ENCODE measurements around the gene NLGN1. TPM values are rescaled to one million over a fixed set of nuclear protein-coding genes. Genes with fewer than 3 reads are reported as not detected.
A peak's percentile ranks its signal among the peaks of the same experiment; 100 is the strongest.

NLGN1 gene
- total and polyA plus RNA-seq, 11 donors, result 1.8 to 27.6 (median 15.5) TPM

DNA sequence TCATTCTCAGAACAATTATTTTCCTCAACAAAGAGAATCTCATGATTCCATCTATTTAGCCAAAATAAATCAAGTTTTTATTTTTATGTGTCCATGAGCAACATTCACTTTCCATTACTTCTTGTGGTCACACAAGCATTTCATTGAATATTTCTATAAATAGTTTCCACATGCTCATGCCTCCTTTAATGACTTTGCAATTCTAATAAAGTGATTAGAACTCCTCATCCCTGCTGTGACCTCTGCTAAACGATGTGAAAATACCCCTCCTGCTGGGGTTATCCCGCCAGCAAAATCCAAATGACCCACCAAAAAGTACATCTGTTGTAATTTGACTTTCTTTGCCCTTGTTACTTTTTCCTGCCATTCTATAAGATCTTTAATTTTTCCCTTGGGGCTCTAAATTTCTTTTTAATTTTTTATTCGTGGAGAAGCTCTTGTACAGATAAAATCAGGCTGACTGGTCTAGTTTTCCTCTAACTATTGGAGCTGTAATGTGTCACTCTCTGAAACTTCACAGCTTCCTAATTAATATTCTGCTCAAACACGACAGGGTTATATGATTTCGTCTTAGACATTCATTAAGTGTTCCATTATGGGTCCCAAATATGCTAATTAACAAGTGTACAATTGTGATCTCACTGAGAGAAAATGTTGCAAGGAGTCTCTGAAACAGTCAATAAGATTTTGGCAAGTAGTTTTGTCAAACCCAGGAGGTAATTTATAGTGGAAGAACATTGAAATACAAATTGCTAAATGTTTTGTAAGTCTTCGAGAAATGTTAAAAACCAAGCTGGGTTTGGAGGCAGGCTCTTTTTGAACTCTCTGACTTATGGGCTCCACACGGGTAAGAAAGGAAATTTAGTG is 928.5 kb downstream of the NLGN1 start:
- TF ChIP-seq POLR2A (IDR thresholded peaks at IDR 0.05), result no peak
- TF ChIP-seq, protein P1, sequence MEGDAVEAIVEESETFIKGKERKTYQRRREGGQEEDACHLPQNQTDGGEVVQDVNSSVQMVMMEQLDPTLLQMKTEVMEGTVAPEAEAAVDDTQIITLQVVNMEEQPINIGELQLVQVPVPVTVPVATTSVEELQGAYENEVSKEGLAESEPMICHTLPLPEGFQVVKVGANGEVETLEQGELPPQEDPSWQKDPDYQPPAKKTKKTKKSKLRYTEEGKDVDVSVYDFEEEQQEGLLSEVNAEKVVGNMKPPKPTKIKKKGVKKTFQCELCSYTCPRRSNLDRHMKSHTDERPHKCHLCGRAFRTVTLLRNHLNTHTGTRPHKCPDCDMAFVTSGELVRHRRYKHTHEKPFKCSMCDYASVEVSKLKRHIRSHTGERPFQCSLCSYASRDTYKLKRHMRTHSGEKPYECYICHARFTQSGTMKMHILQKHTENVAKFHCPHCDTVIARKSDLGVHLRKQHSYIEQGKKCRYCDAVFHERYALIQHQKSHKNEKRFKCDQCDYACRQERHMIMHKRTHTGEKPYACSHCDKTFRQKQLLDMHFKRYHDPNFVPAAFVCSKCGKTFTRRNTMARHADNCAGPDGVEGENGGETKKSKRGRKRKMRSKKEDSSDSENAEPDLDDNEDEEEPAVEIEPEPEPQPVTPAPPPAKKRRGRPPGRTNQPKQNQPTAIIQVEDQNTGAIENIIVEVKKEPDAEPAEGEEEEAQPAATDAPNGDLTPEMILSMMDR (IDR thresholded peaks at IDR 0.05), result no peak
- Histone ChIP-seq H3K4me1 (peaks cover 0 to 9% (median 0%) of the 10 kb centered on the region in 12 donors), H3K27ac (no peak overlapping the region), H3K36me3 (no peaks in the 10 kb centered on the region), H3K9me3 (peaks cover 0 to 7% (median 2%) of the 10 kb centered on the region in 12 donors), H3K27me3 (no peaks in the 10 kb centered on the region), H3K4me3 (no peak overlapping the region)
- WGBS, 4 donors, result 59 to 66% (median 65%) methylated on average over 7 of the region's 7 CpGs
- ATAC-seq, result no peak
- no peak for DNase-seq
- intact Hi-C loops (cut with DNase I), result no loop called here

DNA sequence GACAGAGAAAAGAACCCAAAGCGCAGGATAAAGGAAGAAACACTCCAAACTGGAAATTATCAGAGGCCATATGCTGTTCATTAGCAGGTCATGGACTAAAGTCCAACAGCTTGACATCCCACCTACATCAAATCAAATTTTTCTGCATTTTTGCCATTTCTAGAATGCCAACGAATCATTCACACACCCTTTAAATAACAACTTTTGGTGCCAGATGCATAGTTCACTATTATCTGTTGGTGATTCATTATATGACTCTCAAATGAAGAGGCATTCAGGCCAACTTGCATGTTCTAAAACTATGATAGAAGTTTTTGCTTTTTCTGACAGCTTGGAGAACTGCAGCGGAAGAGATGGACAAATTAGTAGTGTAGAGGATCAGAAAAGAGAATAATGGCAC is 931.8 kb downstream of the NLGN1 start:
- DNase-seq (no peak), ATAC-seq (no peak)
- Histone ChIP-seq H3K4me1 (peaks cover 0 to 19% (median 0%) of the 10 kb centered on the region in 12 donors), H3K9me3 (no peaks in the 10 kb centered on the region), H3K36me3 (no peaks in the 10 kb centered on the region), H3K27me3 (no peaks in the 10 kb centered on the region), H3K4me3 (no peak overlapping the region), H3K27ac (no peak overlapping the region)
- WGBS, 4 donors, result 81 to 92% (median 88%) methylated on average over 3 of the region's 3 CpGs
- TF ChIP-seq, protein P1 (IDR thresholded peaks at IDR 0.05), result no peak
- no peak for TF ChIP-seq POLR2A (IDR thresholded peaks at IDR 0.05)
- intact Hi-C loops (cut with DNase I), result no loop called here

DNA sequence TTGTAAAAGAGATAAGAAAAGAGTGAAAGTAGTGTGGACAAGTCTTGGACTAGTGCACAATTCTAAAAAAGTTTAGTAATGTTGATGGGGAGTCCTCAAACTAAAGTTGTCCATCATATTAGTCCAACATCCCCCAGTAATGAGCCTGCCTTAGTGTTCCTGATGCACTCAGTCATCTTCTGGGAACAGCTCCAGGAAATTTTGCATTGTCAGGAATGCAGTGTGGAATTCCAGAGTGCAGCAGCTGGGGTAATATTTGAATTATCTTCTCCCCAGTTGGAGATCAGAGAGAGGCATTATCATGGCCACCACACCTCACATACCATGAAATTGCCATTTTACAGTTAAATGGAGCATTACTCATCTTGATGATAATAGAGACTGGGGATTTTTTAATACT is 932.8 kb downstream of the NLGN1 start:
- TF ChIP-seq, protein P1 (IDR thresholded peaks at IDR 0.05), result no peak
- TF ChIP-seq POLR2A (IDR thresholded peaks at IDR 0.05), result no peak
- Histone ChIP-seq H3K4me1 (peaks cover 0 to 19% (median 0%) of the 10 kb centered on the region in 12 donors), H3K4me3 (no peak overlapping the region), H3K9me3 (no peaks in the 10 kb centered on the region), H3K27me3 (no peaks in the 10 kb centered on the region), H3K27ac (peak overlapping the region in 3 of 12 donors; percentile 9 to 88 (median 16)), H3K36me3 (no peaks in the 10 kb centered on the region)
- DNase-seq, result no peak
- no peak for ATAC-seq
- intact Hi-C loops (cut with DNase I), result no loop called here

DNA sequence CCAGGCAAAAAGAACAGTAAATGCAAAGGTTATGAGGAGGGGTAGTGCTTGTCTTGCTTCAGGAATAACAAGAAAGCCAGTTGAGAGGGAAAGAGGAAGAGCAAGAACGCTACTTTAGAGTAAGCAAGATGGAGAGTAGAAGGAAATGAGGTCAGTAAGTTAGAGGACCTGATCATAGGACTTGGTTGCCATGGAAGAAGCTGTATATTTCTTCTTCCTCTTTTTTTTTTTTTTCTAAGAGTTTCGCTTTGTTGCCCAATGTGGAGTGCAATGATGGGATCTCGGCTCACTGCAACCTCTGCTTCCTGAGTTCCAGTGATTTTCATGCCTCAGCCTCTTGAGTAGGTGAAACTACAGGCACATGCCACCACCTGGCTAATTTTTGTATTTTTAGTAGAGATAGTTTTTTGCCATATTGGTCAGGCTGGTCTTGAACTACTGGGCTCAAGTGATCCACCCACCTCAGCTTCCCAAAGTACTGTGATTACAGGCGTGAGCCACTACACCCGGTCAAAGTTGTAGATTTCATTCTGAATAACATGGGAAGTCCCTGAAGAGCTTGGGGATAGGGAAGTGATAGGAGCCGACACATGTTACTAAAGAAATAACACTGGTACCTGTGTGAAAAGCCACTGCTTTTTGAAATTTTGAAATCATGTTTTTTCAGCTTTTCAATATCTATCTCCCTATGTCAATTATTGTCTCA is 933.7 kb downstream of the NLGN1 start:
- H3K9me3 ChIP-seq, result no peaks in the 10 kb centered on the region
- no peak overlapping the region for H3K4me3 ChIP-seq
- TF ChIP-seq, protein P1 (IDR thresholded peaks at IDR 0.05), result no peak
- TF ChIP-seq POLR2A (IDR thresholded peaks at IDR 0.05), result no peak
- 70 to 88% (median 82%) methylated on average over 6 of the region's 6 CpGs for WGBS, 4 donors
- no peak for DNase-seq
- H3K27me3 ChIP-seq, result no peaks in the 10 kb centered on the region
- H3K27ac ChIP-seq, result peak overlapping the region in 4 of 12 donors; percentile 13 to 88 (median 28)
- H3K4me1 ChIP-seq, result peaks cover 0 to 20% (median 0%) of the 10 kb centered on the region in 12 donors
- peak; percentile 26 to 75 (median 52) for ATAC-seq
- no peaks in the 10 kb centered on the region for H3K36me3 ChIP-seq
- intact Hi-C loops (cut with DNase I), result no loop called here

All from heart left ventricle (tissue), 16 donors.